SH-SY5Y (cell line): ENCODE measurements around the gene ASXL3.

Experiments used
- GATA2 ChIP-seq: IDR thresholded peaks from 2 replicates; pipeline ENCODE4 v1.6.1; 2011; ENCODE audit warnings: mild to moderate bottlenecking, low read depth, low read length
- GATA3 ChIP-seq: IDR thresholded peaks from 2 replicates; pipeline ENCODE4 v1.6.1; 2011; ENCODE audit warnings: low read depth, mild to moderate bottlenecking, low read length, moderate library complexity

Gene ASXL3

GRCh38 chr18:33605250-33605649 lies 27.2 kb downstream of the ASXL3 start:
- no peak for TF ChIP-seq GATA3
- no peak for TF ChIP-seq GATA2

DNA sequence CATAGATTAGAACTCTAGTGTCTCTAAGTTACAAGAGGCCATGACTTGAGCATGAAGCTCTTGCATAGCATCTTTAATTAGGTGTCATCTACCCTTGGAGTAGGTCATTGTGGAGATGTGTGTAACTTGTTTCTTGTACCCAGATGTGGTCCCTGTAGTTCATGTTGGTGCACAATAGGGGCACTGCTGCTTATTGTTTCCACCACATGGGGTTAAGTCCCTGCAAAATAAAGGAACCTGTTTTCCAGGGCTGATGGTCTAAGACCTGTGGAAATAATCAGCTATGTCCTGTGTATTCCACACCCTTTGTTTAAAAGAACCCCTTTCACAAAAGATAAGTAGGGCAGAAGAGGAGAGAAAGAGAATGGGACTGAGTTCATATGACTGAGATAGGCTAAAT lies 28.6 kb downstream of the ASXL3 start:
- TF ChIP-seq GATA2, result no peak
- TF ChIP-seq GATA3, result no peak

- TF ChIP-seq GATA2, result no peak
Observed at GRCh38 chr18:33611525-33612135, 33.6 kb downstream of the ASXL3 start.

DNA sequence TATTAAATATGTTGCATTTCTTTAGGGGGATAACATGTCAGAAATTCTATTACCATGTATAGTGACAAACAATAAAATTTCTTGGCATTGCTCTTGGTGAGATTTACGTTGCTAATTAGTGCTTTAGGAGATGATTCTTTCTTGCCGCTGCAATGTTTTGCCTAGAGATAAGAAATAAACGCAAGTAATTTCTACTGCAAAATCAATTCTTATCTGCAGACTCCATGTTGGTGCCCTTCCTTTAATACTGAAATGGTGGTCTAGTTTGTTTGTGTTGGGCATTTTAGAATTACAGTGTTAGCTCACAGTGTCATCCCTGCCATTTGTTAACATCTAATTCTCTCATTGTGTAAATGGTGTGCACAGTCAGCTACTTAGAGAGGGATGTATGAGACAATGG lies 34.6 kb downstream of the ASXL3 start:
- no peak for TF ChIP-seq GATA2
- no peak for TF ChIP-seq GATA3

GRCh38 chr18:33616556-33616955 lies 38.5 kb downstream of the ASXL3 start:
- TF ChIP-seq GATA3, result no peak
- TF ChIP-seq GATA2, result no peak

- TF ChIP-seq GATA3, result no peak
- TF ChIP-seq GATA2, result no peak
Observed at GRCh38 chr18:33627114-33627513, 49.1 kb downstream of the ASXL3 start.

- TF ChIP-seq GATA3, result no peak
- TF ChIP-seq GATA2, result no peak
Observed at GRCh38 chr18:33630476-33630875, 52.5 kb downstream of the ASXL3 start.

GRCh38 chr18:33641141-33641540 lies 63.1 kb downstream of the ASXL3 start:
- TF ChIP-seq GATA3 (no peak), GATA2 (no peak)

- TF ChIP-seq GATA3 (no peak), GATA2 (no peak)
Observed at GRCh38 chr18:33644494-33644893, 66.5 kb downstream of the ASXL3 start.

- no peak for TF ChIP-seq GATA3
- no peak for TF ChIP-seq GATA2
Observed at GRCh38 chr18:33647365-33647764, 69.3 kb downstream of the ASXL3 start.

GRCh38 chr18:33652635-33653034 lies 74.6 kb downstream of the ASXL3 start:
- TF ChIP-seq GATA2 (no peak), GATA3 (no peak)

- TF ChIP-seq GATA2 (no peak), GATA3 (no peak)
Observed at GRCh38 chr18:33653231-33653630, 75.2 kb downstream of the ASXL3 start.

DNA sequence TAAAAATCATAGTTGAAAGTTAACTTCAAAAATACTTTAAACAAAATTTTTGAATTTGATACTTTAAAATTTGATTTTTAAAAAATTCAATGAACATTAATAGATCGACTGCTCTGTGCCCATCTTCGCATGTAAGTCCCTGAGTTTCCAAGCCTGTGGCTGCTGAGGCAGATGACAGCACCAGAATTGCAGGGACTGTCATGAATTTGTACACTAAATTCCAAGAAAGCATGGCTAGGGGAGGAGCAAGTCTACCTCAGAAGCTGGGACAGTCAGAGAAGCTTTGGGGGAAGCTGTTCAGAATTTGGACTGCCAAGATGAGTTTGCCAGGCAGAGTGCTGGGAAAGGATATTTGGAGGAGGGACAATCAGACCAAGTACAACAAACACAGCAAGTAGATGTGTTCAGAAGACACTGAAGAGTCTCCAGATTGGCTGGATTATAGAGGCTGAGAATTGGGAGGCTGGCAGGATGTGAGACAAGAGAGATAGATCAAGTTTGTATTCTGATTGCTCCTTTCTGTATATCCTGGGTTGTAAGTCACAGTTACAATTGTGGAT lies 79.0 kb downstream of the ASXL3 start:
- TF ChIP-seq GATA2 (no peak), GATA3 (no peak)

DNA sequence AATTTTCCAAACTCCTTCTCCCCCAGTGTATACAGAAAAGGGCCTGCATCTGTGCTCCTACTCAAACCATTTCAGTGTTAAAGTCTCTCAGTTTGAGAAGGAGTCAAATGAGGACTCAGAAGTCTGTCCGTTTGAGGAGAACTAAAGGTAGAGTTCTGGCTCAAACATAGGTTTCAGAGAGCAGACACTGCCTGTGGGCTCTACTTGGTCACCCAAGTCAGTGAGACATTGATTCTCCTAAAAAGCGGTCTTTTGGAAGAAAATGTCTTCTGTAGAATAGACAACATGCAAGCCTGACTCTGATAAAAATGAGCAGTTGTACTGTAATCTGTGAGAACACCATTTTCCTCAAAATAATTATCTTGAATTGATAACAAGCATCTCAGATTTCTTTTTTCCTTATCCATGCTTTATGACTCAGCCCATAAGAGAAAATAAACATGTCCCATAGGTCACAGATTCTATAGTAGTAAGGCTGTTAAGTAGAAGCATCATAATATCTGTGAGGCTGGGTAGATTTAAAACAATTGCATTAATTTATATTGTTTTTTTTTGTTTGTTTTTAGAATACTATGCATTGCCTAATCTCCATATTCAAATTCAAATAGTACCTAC lies 82.8 kb downstream of the ASXL3 start:
- no peak for TF ChIP-seq GATA2
- no peak for TF ChIP-seq GATA3

DNA sequence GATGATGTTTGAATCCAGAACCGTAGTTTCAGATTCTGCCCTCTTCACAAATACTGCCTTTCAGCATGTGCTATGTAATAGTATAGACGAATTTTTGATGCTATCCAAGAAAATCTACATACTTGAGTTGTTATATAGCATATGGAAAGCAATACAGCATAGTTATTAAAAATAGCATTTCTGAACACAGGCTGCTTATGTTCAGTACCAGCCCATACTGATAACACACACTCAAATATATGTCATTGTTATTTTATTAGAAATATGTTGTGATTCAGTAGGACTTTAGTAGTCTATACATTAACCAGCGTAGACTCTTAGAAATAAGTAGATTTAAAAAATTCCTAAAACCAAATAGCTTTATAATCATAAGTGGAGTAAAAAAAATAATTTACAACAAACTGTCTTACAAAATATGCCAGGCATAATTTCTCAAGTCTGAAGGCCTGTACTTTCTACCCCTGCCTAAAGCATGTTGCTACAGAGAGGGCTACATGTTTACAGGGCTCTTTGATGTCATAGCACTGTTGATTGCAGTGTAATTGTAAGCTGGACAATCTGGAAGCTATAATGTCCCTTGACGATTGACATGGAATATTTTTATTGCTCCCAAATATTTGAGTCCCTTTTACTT lies 86.3 kb downstream of the ASXL3 start:
- TF ChIP-seq GATA3, result no peak
